ENCODE results near the gene PRICKLE4.

DNA sequence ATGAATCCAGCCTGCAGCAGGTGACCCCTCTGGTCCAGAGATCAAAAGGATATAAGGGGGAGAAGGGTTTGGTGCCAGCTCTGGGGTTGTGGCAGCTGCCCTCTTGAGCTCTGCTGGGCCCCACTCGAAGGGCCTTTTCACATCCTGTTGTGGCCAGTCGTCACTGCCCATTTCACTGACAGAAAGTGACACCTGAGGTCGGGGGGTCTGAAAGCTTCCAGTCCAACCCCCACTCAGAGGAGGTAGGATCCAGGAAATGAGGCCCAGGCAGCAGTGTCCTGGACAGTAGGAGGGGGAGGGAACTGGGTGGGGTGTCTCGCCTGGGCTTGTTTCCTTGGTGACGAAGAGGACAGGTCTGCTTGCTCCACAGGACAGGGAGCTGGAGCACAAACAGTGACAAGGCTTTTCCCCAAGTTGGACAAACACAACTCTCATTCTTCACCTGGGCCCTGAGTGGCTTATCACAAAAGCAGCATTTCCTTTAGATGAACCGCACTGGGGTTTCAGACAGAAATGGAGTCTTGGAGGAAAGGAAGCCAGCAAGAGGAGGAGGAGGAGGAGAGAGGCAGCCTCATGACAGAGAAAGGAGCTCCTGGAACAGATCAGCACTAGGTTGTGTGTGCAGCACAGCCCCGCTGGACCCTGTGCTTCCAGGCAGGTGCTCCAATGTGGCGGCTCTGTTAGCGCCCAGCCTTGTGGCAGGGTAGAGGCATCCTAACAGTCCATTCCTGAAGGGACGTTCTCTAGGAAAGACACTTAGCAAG, 11.9 kb upstream of the PRICKLE4 start:
- TF ChIP-seq POLR2AphosphoS5 (IDR thresholded peaks at IDR 0.05) (no peak), POLR2A (IDR thresholded peaks at IDR 0.05; ENCODE audit: low read depth) (no peak)
- TF ChIP-seq, protein P1, sequence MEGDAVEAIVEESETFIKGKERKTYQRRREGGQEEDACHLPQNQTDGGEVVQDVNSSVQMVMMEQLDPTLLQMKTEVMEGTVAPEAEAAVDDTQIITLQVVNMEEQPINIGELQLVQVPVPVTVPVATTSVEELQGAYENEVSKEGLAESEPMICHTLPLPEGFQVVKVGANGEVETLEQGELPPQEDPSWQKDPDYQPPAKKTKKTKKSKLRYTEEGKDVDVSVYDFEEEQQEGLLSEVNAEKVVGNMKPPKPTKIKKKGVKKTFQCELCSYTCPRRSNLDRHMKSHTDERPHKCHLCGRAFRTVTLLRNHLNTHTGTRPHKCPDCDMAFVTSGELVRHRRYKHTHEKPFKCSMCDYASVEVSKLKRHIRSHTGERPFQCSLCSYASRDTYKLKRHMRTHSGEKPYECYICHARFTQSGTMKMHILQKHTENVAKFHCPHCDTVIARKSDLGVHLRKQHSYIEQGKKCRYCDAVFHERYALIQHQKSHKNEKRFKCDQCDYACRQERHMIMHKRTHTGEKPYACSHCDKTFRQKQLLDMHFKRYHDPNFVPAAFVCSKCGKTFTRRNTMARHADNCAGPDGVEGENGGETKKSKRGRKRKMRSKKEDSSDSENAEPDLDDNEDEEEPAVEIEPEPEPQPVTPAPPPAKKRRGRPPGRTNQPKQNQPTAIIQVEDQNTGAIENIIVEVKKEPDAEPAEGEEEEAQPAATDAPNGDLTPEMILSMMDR (IDR thresholded peaks at IDR 0.05), result no peak
